DMS153 treated with DMSO at 0.1 percent for 48 hours (cell line): ENCODE measurements around the gene TRIM38.
"Not testable (repeated sequence)": the region's sequence is repeated elsewhere in the genome, so short reads cannot be mapped to it uniquely, and the experiment has no call there.

Source experiments
- DNase-seq: peaks from one replicate; lab custom pipeline; 2025; ENCODE audit not compliant: unreplicated experiment; lab: John Stamatoyannopoulos, UW

TRIM38 gene

GRCh38 chr6:25939593-25939992 lies 23.0 kb upstream of the TRIM38 start:
- no peak for DNase-seq

DNA sequence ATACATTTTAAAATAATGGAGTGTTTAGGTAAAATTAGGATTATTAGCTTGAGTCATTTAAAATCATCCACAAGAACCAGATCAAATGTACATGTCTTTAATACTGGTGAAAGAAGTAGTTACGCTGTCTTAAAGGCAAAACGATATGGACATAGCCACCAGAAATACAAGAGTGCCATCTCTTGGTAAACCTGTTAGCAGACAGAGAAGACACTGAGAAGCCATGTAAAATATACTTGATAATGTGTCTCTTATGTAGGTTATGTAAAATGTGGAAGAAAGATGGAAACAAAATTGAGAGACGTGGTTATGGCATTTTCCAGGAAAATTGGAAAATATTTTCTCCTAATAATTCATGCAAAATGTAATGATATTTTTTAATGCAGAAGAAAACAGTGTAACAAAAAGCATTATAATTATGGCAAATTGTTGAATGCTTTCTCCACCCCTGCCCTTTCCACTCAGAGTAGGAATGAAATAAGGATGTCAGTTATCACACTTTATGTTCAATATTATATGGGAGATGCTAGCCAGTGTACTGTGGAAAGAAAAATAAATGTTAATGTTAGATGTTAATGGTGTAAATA lies 19.9 kb upstream of the TRIM38 start:
- peak; percentile 44 for DNase-seq

- DNase-seq, result no peak
Measured at GRCh38 chr6:25943887-25944286, 18.7 kb upstream of the TRIM38 start.

GRCh38 chr6:25944688-25945574 lies 17.7 kb upstream of the TRIM38 start:
- no peak for DNase-seq

DNA sequence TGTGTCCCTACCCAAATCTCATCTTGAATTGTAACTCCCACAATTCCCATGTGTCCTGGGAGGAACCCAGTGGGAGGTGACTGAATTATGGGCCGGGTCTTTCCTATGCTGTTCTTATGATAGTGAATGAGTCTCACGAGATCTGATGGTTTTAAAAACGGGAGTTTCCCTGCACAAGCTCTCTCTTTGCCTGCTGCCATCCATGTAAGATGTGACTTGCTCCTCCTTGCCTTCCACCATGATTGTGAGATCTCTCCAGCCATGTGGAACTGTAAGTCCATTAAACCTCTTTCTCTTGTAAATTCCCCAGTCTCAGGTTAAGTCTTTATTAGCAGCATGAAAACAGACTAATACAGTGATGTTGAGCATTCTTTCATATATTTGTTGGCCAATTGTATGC lies 16.9 kb upstream of the TRIM38 start:
- DNase-seq, result not testable (repeated sequence)

DNA sequence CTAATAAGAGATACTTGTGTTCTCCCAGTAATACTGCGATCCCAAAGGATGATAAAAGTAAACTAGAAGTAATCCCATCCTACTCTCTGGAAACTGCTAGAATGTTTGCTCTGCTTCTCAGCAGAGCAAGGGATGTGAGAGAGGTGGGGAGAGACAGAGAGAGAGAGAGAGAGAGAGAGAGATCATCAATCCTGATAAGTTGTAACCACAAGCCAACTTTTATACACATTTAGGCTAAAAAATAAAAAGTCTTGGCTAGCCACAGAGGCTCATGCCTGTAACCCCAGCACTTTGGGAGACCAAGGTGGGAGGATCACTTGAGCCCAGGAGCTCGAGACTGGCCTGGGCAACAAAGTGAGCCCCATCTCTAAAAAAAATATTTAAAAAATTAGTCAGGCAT lies 16.0 kb upstream of the TRIM38 start:
- no peak for DNase-seq

DNA sequence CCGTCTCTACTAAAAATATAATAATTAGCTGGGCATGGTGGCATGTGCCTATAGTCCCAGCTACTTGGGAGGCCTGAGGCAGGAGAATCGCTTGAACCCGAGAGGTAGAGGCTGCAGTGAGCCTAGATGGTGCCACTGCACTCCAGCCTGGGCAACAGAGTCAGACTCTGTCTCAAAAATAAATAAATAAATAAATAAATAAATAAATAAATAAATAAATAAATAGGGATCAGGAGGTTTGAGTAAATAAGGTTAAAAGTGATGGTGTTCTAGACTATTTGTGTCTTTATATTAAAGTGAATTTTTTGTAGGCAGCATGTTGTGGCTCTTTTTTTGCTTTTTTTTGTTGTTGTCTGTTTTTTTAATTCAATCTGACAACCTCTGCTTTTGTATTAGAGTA lies 15.1 kb upstream of the TRIM38 start:
- DNase-seq, result not testable (repeated sequence)

DNA sequence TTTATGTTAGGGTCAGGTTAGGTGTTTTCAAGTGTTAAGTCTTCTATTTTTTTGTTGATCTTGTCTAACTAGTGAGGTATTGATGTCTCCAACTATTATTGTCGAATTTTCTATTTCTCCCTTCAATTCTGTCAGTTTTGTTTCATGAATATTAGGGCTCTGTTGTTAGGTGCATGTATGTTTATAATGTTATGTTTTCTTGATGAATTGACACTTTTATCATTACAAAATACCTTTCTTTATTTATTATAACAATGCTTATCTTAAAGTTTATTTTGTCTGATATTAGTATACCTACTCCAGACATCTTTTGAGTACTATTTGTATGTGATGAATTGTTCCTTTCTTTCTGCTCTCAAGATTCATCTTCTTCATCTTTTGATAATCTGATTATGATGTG lies 12.9 kb upstream of the TRIM38 start:
- no peak for DNase-seq

- no peak for DNase-seq
Measured at GRCh38 chr6:25950297-25950696, 12.3 kb upstream of the TRIM38 start.

DNA sequence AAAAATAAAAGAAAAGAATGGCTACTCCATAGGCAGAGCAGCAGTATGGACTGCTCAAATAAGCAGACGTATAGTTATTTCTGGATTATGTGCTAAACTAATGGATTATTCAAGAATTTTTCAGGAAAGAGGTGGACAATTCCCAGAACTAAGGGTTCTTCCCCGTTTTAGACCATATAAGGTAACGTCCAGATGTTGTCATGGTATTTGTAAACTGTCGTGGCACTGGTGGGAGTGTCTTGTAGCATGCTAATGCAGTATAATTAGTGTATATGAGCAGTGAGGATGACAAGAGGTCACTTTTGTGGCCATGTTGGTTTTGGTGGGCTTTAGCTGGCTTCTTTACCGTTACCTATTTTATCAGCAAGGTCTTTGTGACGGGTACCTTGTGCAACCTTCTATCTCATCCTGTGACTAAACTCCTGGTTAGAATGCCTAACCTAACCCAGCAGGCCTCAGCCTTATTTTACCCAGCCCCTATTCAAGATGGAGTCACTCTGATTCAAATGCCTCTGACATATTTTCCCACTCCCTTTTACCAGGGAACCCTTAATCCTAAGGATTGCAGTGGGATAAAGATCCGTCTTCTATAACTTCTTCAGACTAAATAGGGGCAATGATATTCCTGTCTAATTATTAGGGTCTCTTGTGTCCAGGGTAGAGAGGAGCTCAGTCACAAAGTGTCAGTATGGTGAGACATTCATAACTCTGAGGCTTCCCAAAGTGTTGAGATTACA lies 11.1 kb upstream of the TRIM38 start:
- DNase-seq, result no peak

DNA sequence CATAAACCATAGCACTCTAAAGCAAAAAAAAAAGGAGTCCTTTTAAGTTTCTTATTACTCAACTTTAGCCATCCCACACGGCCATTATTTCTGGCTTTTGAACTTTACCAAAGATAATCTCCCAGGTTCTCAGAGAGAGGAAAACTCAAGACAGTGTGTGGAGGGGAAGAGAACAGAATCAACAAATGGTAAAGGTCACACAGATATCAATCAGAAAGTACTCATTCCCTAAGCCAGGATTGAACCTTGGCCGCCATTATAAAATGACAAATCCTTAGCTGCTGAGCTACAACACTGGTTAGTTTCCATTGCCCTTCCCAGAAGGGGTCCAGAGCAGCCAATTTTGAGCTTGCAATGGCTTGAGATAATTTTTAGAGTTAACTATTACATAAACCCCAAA lies 10.1 kb upstream of the TRIM38 start:
- DNase-seq, result no peak

DNA sequence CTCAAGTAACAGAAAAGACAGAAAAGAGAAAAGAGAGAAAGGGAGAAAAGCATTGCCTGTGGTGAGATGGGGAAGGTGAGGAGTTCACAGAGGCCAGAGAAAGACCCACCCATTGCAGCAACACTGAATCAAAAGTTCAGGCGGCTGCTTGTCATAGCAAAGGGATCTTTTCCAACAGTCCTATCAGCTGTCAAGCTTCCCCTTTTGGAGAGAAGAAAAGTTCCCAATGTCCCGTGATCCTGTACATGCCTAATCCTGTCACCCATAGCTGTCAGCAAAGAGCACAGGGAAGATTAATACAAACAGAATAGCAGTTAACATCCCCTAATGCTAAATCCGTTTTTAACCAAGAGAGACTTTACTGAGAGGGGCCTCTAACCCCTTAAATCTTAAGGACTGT lies 8.9 kb upstream of the TRIM38 start:
- DNase-seq, result no peak

- DNase-seq, result no peak
Measured at GRCh38 chr6:25954756-25955155, 7.8 kb upstream of the TRIM38 start.

DNA sequence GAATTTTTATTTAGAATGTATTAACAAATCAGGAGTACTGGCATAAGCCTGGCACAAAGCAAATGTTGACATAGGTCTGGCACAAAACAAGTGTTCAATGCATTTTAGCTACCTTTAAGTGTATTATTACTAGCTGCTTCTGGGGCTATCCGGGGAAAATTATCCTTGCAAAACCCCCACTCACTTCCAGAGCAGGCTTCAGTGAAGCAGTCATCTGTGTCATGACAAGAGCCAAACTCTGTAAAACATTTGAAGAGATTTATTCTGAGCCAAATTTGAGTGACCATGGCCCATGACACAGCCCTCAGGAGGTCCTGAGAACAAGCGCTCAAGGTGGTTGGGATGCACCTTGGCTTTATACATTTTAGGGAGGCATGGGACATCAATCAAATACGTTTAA lies 6.4 kb upstream of the TRIM38 start:
- no peak for DNase-seq

DNA sequence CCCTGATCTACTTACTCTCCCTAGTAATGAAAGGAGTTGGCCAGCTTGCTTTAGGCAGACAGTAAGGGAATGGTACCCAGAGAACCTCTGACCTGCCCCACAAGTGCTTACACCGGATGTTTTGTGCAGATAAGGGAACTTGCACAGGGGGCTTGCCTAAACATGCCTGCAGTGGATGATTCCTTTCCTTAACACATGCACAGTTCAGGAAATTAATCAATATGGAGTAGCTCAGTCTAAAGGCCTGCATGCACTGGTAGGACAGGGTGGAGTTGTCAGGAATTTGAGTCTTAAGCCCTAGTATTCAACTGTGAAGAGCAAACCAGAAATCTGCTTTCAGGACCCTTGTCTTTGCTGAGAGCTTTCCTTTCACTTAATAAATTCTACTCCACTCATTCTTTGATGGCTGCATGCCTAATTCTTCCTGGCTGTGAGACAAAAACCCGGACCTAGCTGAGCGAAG lies 3.9 kb upstream of the TRIM38 start:
- no peak for DNase-seq

DNA sequence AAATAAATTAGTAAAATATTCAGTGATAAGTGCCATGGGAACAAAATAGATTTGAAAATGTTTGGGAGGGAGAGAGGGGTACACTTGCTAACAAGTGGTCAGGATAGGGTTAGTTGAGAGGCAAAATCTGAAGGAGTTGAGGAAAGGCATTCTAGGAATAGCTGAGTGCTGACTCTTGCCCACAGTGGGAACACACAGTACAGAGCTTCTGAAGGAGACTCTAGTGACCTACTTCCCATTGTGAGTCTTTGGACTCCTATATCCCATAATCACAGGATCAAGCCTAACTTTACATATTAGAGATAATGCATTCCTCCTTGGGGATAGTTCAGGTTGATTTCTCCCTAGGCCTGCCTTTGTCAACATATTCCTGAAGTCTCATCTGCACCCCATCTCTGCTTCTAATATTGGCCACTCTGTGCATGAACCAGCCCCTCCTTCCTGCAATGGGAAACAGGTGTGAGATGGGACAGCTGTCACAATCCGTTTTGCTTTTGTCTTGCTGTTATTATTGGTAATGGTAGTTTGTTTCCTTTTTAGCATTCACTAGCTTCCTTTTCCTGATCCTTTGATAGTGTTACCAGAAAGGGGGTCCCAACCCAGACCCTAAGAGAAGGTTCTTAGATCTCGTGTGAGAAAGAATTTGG lies 2.6 kb upstream of the TRIM38 start:
- DNase-seq, result no peak

DNA sequence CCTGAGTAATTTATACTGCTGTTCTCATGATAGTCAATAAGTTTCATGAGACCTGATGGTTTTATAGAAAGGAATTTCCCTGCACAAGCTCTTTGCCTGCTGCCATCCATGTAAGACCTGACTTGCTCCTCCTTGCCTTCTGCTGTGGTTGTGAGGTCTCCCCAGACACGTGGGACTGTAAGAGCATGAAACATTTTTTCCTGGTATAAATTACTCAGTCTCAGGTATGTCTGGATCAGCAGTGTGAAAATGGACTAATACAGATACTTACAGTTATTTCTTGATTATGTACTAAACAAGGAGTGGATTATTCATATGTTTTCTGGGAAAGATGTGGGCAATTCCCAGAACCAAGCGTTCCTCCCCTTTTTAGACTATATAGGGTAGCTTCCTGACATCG lies 1.9 kb upstream of the TRIM38 start:
- DNase-seq, result no peak

DNA sequence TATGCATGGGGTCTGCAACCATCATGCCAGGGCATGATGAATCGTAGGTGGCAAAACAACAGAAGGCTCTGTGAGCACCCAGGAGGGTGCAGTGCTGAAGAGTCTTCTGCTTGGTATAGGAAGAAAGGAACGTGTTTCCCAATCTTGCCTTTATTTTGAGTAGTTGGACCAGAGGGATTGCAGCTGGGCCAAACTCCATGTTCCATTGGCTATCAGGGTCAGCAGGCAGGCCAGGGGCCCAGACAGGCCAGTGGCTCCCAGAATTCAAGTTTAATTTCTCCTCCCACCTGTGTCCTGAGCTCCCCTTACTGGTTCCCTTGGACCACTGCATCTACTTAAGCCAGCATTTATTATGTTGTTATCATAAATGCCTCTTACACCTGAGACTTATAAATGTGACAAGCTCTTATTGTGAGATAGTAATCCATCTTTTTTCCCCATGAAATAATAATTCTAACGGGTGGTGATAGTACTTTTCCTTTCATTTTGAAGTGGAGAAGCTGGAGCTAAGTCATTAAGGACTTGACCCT lies 918 bp upstream of the TRIM38 start:
- no peak for DNase-seq

DNA sequence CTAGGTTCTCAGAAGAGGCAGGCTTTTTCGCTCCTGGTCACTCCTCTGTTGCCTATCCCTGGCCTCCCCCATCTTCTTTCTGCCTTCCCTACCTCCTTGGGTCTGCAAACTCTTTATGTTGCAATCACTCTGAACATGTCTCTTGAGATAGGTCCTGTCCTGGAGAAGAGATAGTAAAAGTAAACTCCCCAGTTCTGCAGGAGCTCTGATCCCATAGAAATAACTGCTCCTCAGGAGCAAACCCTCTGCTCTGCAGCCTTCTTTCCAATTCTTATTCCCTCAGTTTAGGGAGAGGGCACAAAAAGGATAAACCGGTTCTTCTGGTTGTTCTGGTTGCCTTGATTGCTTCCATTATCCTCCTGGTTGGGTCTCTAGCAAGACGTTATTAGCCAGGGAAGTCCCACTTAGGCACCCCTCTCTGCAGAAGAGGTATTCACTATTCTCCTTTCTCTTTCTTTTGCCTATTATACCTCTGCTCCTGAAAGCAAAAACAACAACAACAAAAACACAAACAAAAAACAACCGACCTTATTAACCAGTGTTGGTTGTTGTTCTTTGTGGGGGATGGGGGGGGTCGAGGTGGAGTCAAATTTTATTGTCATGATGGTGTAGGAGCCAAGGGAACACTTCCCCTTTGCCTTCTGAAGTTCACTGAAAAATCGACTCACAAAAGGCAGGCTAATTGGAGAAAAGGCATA lies 973 bp downstream of the TRIM38 start:
- DNase-seq, result peak; percentile 32

- no peak for DNase-seq
Measured at GRCh38 chr6:25965058-25965457, 2.5 kb downstream of the TRIM38 start.

- no peak for DNase-seq
Measured at GRCh38 chr6:25966711-25967110, 4.1 kb downstream of the TRIM38 start.
